ENCODE measurements around the gene ALPP.

Gene ALPP

GRCh38 chr2:232431705-232432590 is 53.4 kb downstream of the ALPP start:
- Histone ChIP-seq H3K9me3 (ENCODE audit: severe bottlenecking) (no peaks in the 10 kb centered on the region), H3K27me3 (ENCODE audit: insufficient read depth, low read depth, severe bottlenecking) (no peaks in the 10 kb centered on the region), H3K4me3 (ENCODE audit: low read depth, low read length) (no peak overlapping the region), H3K27ac (no peak overlapping the region), H3K36me3 (no peaks in the 10 kb centered on the region)
- DNase-seq: no peak
- no peak for TF ChIP-seq CTCF (IDR thresholded peaks at IDR 0.05; ENCODE audit: low read depth, low read length)
